ENCODE data around the gene ACVR1C.

GRCh38 chr2:157644776-157645175 is 16.1 kb upstream of the ACVR1C start:
- TF ChIP-seq CTCF (conservative IDR thresholded peaks at IDR 0.05; ENCODE audit: low read length) (no peak), EZH2phosphoT487 (IDR thresholded peaks at IDR 0.05; ENCODE audit: borderline replicate concordance) (no peak)

Data from Loucy (cell line).